Retina (tissue), 1 donor: Measurements from ENCODE around the gene AP5M1.
"Not testable (repeated sequence)": the region's sequence is repeated elsewhere in the genome, so short reads cannot be mapped to it uniquely, and the experiment has no call there.

ENCODE experiments used
- DNase-seq: peaks from one replicate; pipeline ENCODE4 v3.0.0-alpha.2; 2016

Gene AP5M1

GRCh38 chr14:57291692-57292647 is 23.2 kb downstream of the AP5M1 start:
- no peak for DNase-seq

DNA sequence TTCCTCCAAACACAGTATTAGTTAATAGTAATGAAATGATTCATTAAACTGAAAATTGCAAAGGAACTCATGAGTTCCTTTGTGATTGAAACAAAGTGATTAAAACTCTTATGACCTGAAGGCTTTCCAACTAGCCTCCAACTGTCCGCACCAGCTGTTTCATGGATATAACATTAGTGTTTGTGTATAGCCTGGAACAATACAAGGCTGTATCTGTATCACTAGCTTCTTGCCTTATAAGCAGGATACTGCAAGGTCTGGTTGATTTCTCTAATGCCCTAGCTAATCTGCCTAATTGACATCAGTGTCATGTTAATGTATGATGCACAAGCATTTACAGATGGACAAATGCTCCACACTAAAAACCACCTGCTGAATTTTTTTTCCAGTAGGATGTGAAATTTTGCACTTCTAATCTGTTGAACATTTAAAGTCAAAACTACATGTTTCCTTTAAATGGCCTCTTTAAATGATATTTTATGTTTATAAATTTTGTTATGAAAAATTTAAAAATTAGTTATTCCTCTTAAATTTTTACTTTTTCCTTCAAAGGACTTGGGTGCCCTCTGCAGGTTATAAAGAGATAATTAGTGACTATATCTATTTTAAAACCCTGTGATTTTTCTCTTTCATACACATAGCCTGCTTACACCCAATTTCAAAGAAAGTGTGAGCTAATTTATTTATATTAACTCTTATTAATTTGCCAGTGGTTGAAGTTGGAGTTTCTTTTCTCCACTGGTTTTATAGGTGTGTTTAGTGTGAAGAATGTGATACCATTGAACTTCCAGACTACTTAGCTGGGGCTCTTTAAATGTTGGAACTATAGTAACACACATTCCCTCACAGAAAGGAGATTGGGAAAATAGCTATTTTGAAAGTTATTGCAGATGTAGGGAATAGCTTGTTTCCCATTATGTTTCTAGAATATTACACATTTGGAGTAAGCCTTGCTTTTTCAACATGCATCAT is 25.4 kb downstream of the AP5M1 start:
- no peak for DNase-seq

DNA sequence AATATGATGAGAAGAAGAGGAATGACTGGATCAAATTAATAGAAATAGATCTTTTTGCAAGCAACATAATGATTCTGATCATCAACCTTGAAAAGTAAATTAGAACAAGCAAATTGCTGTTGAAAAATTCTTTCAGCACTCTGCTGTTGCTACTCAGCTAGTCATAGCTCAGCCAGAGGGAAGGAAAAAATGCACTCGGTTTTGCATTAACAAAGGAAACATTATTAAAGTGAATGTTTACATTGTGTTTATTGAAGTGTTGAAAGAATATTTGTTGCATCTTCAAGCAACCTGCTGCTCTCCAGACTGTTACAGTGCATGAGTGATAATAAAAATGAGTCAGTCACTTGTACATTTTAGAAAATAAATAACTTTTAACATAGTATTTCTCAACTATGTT is 26.5 kb downstream of the AP5M1 start:
- no peak for DNase-seq

DNA sequence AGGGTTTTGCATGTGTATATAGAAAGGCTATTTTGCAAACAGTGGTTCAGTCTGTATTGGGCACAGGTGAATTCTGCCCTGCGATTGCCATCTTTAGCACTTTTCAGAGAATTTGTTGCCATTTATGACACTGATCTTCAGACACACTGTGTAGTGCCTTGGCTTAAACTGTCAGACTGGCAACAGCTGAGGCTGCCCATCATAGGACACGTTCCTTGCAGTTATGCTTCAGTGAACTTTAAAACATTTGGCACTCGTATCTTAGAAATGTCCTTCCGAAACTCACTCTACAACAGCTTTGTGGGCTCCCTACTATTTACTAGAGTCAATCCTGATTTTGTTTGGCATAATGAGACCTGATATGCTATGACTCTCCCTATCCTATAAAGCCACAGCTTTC is 29.1 kb downstream of the AP5M1 start:
- DNase-seq, result no peak

GRCh38 chr14:57299511-57299910 is 30.7 kb downstream of the AP5M1 start:
- DNase-seq, result no peak

DNA sequence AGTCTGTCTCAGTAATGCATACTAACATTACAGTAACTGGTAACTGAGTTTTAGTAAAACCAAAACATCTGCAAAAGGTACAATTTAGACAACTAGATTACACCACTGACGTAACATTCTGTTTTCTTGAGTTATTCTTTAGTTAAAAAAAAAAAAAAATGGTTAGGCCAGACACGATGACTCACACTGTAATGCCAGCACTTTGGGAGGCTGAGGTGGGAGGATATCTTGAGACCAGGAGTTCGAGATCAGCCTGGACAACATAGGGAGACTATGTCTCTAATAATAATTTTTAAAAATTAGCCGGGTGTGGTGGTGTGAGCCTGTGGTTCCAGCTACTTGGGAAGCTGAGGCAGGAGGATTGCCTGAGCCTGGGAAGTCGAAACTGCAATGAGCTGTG is 34.1 kb downstream of the AP5M1 start:
- DNase-seq, result no peak

GRCh38 chr14:57314396-57315089 is 45.8 kb downstream of the AP5M1 start:
- no peak for DNase-seq

- peak; percentile 65 for DNase-seq
Measured at GRCh38 chr14:57317248-57317833, 48.6 kb downstream of the AP5M1 start.

DNA sequence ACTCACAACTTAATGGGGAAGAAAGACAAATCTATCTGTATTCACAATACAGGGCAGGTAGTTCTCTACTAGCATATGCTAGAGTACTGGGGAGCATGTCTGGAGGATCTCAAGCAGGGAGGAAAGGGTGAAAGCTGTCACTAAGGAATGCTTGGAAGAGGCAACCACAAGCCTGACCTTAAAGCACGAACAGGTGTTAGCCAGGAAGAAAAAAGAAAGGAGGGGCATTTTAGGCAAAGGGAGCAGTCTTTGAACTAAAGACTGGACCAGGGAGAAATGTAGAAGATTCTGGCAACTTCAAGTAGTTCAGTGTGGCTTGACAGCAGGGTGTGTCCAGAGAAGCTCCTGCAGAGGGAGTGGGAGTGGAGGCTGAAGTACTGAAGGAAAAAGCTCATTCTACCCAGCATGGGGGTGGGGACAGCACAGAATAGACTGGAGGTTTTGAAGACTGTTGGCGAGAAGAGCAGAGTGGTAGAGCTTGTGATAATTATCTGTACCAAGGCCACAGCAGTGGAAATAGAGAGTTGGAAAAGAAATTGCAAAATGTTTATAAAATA is 50.9 kb downstream of the AP5M1 start:
- DNase-seq, result no peak

GRCh38 chr14:57323721-57324120 is 55.0 kb downstream of the AP5M1 start:
- no peak for DNase-seq

DNA sequence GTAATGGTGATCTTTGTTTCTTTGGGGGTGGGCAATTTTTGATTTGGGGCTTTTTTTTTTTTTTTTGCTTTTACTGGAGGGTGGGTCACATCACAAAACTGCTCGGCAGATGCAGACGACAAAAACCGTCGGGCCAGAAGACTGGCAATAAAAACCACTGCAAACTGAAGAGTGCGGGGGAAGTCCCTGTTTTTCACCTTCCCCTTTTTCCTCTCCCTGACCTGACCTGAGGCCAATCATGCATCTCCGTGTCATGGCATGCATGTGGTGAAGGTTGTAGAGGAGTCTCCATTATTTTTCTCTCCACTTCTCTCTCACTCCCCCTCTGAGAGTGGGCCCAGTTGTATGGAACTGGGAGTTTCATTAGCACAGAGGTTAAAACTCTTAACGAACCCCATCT is 57.5 kb downstream of the AP5M1 start:
- no peak for DNase-seq

GRCh38 chr14:57329833-57330232 is 61.1 kb downstream of the AP5M1 start:
- DNase-seq, result no peak

GRCh38 chr14:57332475-57332874 is 63.7 kb downstream of the AP5M1 start:
- DNase-seq, result not testable (repeated sequence)

- not testable (repeated sequence) for DNase-seq
Measured at GRCh38 chr14:57333726-57334125, 65.0 kb downstream of the AP5M1 start.

DNA sequence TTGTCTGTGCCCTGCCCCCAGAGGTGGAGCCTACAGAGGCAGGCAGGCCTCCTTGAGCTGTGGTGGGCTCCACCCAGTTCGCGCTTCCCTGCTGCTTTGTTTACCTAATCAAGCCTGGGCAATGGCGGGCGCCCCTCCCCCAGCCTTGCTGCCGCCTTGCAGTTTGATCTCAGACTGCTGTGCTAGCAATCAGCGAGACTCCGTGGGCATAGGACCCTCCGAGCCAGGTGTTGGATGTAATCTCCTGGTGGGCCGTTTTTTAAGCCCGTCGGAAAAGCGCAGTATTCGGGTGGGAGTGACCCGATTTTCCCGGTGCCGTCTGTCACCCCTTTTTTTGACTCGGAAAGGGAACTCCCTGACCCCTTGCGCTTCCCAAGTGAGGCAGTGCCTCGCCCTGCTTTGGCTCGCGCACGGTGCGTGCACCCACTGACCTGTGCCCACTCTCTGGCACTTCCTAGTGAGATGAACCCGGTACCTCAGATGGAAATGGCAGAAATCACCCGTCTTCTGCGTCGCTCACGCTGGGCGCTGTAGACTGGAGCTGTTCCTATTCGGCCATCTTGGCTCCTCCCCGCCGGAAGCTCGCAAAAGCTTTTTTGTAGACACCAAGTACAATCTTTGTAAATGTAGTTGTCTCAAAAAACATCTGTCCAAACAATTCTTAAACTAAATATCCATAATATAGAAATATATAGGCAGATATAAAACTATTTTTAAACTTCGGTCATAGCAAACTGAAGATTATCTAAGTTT is 75.0 kb downstream of the AP5M1 start:
- DNase-seq, result not testable (repeated sequence)

DNA sequence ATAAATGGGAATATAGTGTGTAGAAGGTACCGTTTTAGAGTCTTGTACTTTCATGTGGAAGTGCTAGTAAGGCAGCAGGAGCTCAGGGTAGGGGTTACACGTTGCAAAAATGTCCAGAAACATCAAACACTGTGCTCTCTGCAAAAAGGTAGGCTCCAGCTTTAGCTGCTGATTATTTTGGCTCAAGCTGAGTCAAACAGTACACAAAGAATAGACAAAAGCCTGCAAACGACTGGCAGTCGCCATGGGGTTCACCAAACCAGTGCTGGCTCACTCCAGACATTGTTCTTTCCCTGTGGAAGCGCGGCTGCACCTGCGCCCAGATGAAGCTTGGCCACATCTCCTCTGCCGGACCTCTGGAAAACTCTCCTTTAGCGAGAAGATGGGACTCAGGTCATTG is 76.3 kb downstream of the AP5M1 start:
- DNase-seq, result no peak

DNA sequence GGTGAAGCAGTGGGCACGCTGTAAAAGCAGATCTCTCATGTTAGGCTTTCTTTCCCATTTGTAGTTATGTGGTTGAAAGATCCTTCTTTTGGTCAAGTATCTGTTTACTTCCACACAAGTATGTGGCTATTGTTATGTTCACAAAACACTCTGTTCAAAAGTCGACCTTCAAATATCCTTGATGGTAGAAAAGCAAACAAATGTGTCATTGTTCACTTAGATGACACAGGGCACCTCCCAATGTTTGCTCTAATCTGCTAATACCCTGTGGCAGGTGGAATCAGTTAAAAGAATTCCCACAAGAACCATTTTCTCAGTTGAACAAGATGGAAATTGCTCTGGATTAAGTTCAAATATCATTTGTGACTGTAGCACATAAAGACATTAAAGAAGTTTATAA is 78.0 kb downstream of the AP5M1 start:
- no peak for DNase-seq
